HCT116 (cell line): ENCODE data around the gene MRPS34. TPM values are rescaled to one million over a fixed set of nuclear protein-coding genes. Genes with fewer than 3 reads are reported as not detected.

ENCODE experiments used
- ATAC-seq: fragments of 200-7000 bp; cut with Tn5 transposase; 2 replicates; pipeline ENCODE4 v1.9.1; 2020; ENCODE audit warnings: mild to moderate bottlenecking, moderate library complexity
- BruUV-seq: library from RNA; stranded (reverse); fragments of 400-500 nt; replicated peaks from 2 replicates; lab custom pipeline; 2021; lab: Mats Ljungman, UMichigan
- CTCF ChIA-PET: fragments of 300-600 bp; sonication (Branson Sonifier 250); formaldehyde crosslinking; loops from one replicate; lab custom pipeline; 2021; ENCODE audit warnings: antibody characterized with exemption; lab: Charles Lee
- POLR2A ChIA-PET: fragments of 300-600, 350-600 bp; sonication (Branson Sonifier 250); formaldehyde crosslinking; loops from one replicate; lab custom pipeline; 2021; ENCODE audit warnings: antibody characterized with exemption; lab: Charles Lee
- RAD21 ChIA-PET, 2 experiments: fragments of 300-600 bp; sonication (Branson Sonifier 250); formaldehyde crosslinking; loops; one replicate each; lab custom pipeline; 2023; ENCODE audit warnings: low total read pairs in 2 of 2; ENCODE audit not compliant: uncharacterized antibody in 2 of 2, unreplicated experiment in 2 of 2, low non-redundant PET in 1 of 2; lab: Charles Lee
- DNase-seq: peaks from one replicate; pipeline ENCODE4 v3.0.0-alpha.2; 2010; ENCODE audit warnings: low read depth, low spot score
- H2AFZ ChIP-seq: fragments of 200-600 bp; shearing (Covaris generic), sonication (generic); 2 replicates; pipeline ENCODE4 v1.6.1; 2017; ENCODE audit warnings: low read depth, mixed run types, mixed read lengths, antibody characterized with exemption, low read length; ENCODE audit not compliant: poor library complexity, severe bottlenecking
- H3K27ac ChIP-seq: 2 replicates; pipeline ENCODE4 v1.5.1; 2012; ENCODE audit warnings: low read depth, low read length
- H3K27me3 ChIP-seq: fragments of 200-600 bp; sonication (generic); 2 replicates; pipeline ENCODE4 v1.6.1; 2016; ENCODE audit warnings: mixed run types, low read length, mixed read lengths; ENCODE audit not compliant: insufficient read depth
- H3K36me3 ChIP-seq, 2 experiments: fragments of 200-500 bp in 1 of 2; fragments of 200-600 bp in 1 of 2; sonication (Bioruptor generic) in 1 of 2; sonication (generic) in 1 of 2; 2 replicates each; pipeline versions ENCODE4 v1.5.1 to v1.6.1; 2014 to 2016; ENCODE audit warnings: low read length in 2 of 2, inconsistent platforms in 1 of 2, mixed read lengths in 1 of 2, mixed run types in 1 of 2; ENCODE audit not compliant: insufficient read depth in 2 of 2, control insufficient read depth in 1 of 2
- H3K4me1 ChIP-seq, 2 experiments: fragments of 200-600 bp in 1 of 2; sonication (generic) in 1 of 2; 2 replicates each; pipeline versions ENCODE4 v1.5.1 to v1.6.1; 2012 to 2017; ENCODE audit warnings: low read length in 2 of 2, inconsistent platforms in 1 of 2, mild to moderate bottlenecking in 1 of 2, mixed read lengths in 1 of 2, mixed run types in 1 of 2, moderate library complexity in 1 of 2; ENCODE audit not compliant: insufficient read depth in 2 of 2, control insufficient read depth in 1 of 2
- H3K4me2 ChIP-seq: fragments of 200-600 bp; sonication (generic); 2 replicates; pipeline ENCODE4 v1.6.1; 2017; ENCODE audit warnings: mixed run types, low read length, mixed read lengths
- H3K4me3 ChIP-seq, 2 experiments: fragments of 200-600 bp in 1 of 2; sonication (generic) in 1 of 2; replicated peaks in 1 of 2; 2 replicates each; pipeline ENCODE4 v1.5.1; 2011 to 2016; ENCODE audit warnings: low read length in 2 of 2, control low read depth in 1 of 2, low read depth in 1 of 2, mild to moderate bottlenecking in 1 of 2, mixed read lengths in 1 of 2, mixed run types in 1 of 2
- H3K79me2 ChIP-seq: fragments of 200-600 bp; sonication (generic); 2 replicates; pipeline ENCODE4 v1.6.1; 2017; ENCODE audit warnings: mild to moderate bottlenecking, mixed run types, low read length, moderate library complexity, mixed read lengths; ENCODE audit not compliant: insufficient read depth
- H3K9ac ChIP-seq: fragments of 200-600 bp; sonication (generic); 2 replicates; pipeline ENCODE4 v1.6.1; 2016; ENCODE audit warnings: low read length, mixed read lengths
- H3K9me2 ChIP-seq: fragments of 200-600 bp; sonication (generic), shearing (Covaris generic); 2 replicates; pipeline ENCODE4 v1.6.1; 2017; ENCODE audit warnings: mixed run types, mild to moderate bottlenecking, moderate library complexity; ENCODE audit not compliant: insufficient read depth
- H3K9me3 ChIP-seq, 2 experiments: fragments of 200-500 bp in 1 of 2; fragments of 200-600 bp in 1 of 2; sonication (Bioruptor generic) in 1 of 2; sonication (generic) in 1 of 2; 2 replicates each; pipeline ENCODE4 v1.6.1; 2014 to 2017; ENCODE audit warnings: low read length in 2 of 2, mixed read lengths in 2 of 2, inconsistent platforms in 1 of 2, low read depth in 1 of 2, mild to moderate bottlenecking in 1 of 2, mixed run types in 1 of 2, moderate library complexity in 1 of 2; ENCODE audit not compliant: control insufficient read depth in 1 of 2, insufficient read depth in 1 of 2
- H4K20me1 ChIP-seq: fragments of 200-600 bp; sonication (generic), shearing (Covaris generic); 2 replicates; pipeline ENCODE4 v1.6.1; 2017; ENCODE audit warnings: mixed run types, mild to moderate bottlenecking, moderate library complexity; ENCODE audit not compliant: insufficient read depth
- ATF3 ChIP-seq: IDR thresholded peaks from 2 replicates; pipeline ENCODE4 v1.6.1; 2012
- CBX3 ChIP-seq: IDR thresholded peaks from 2 replicates; pipeline ENCODE4 v1.6.1; 2012; ENCODE audit warnings: low read depth
- CEBPB ChIP-seq: IDR thresholded peaks from 2 replicates; pipeline ENCODE4 v1.6.1; 2012; ENCODE audit warnings: low read depth
- EGR1 ChIP-seq: IDR thresholded peaks from 2 replicates; pipeline ENCODE4 v1.6.1; 2012; ENCODE audit warnings: low read depth
- EZH2 ChIP-seq: fragments of 200-600 bp; sonication (generic); IDR thresholded peaks from 2 replicates; pipeline ENCODE4 v1.6.1; 2017; ENCODE audit warnings: antibody characterized with exemption, mixed run types
- EZH2phosphoT487 ChIP-seq: fragments of 200-600 bp; IDR thresholded peaks from 2 replicates; pipeline ENCODE4 v1.6.1; 2018; ENCODE audit warnings: antibody characterized with exemption, borderline replicate concordance
- JUND ChIP-seq: IDR thresholded peaks from 2 replicates; pipeline ENCODE4 v1.6.1; 2012
- MAX ChIP-seq: IDR thresholded peaks from 2 replicates; pipeline ENCODE4 v1.6.1; 2012
- RAD21 ChIP-seq: IDR thresholded peaks from 2 replicates; pipeline ENCODE4 v1.6.1; 2012; ENCODE audit warnings: low read depth, mild to moderate bottlenecking
- SRF ChIP-seq: IDR thresholded peaks from 2 replicates; pipeline ENCODE4 v1.6.1; 2012; ENCODE audit warnings: low read depth
- TCF7L2 ChIP-seq: IDR thresholded peaks from 2 replicates; pipeline ENCODE4 v1.7.0; 2011; ENCODE audit warnings: borderline replicate concordance, inconsistent platforms; ENCODE audit not compliant: insufficient read depth, insufficient read length; ENCODE audit errors: extremely low read depth
- ZFX ChIP-seq: fragments of 450-650 bp; IDR thresholded peaks from 2 replicates; pipeline ENCODE4 v1.6.1; 2017
- intact Hi-C: fragments of 100-400 bp; cut with micrococcal nuclease; formaldehyde crosslinking; loops from 2 replicates; pipeline ENCODE4 v1.10.0; 2022
- total RNA-seq: library from RNA; stranded (reverse); gene quantifications from one replicate; pipeline ENCODE4 v1.2.1, GENCODE V29; 2021; ENCODE audit not compliant: unreplicated experiment

MRPS34 gene
- total RNA-seq, 1 experiment from 2014 or later = 200 TPM

GRCh38 chr16:1744338-1744840, 28.5 kb downstream of the MRPS34 start (continued):
- TF ChIP-seq TCF7L2 = no peak
- no peak for TF ChIP-seq ATF3
- no peak for TF ChIP-seq ZFX
- no peak for TF ChIP-seq SRF
- no peak for TF ChIP-seq EZH2
- TF ChIP-seq MAX = no peak
- TF ChIP-seq EGR1 = no peak

GRCh38 chr16:1743376-1744337, 29.3 kb downstream of the MRPS34 start:
- Histone ChIP-seq H2AFZ (no peak overlapping the region), H3K36me3 (peaks cover 5 to 6% of the 10 kb centered on the region in 2 experiments; a peak in 1 of 4 replicates), H3K9me2 (no peaks in the 10 kb centered on the region), H3K79me2 (no peaks in the 10 kb centered on the region), H3K9ac (no peak overlapping the region), H4K20me1 (no peaks in the 10 kb centered on the region), H3K9me3 (no peaks in the 10 kb centered on the region; a peak in 2 of 4 replicates), H3K27ac (no peak overlapping the region), H3K27me3 (no peaks in the 10 kb centered on the region), H3K4me2 (no peak overlapping the region), H3K4me1 (no peaks in the 10 kb centered on the region), H3K4me3 (no peak overlapping the region)
- TSS peak; percentile 38 for BruUV-seq
- CTCF ChIA-PET = no interaction called here
- ATAC-seq (no peak), DNase-seq (no peak)
- TF ChIP-seq RAD21 (no peak), CBX3 (no peak), CEBPB (no peak), JUND (no peak), ZFX (no peak), EZH2phosphoT487 (no peak)
- intact Hi-C loops = no loop called here
- POLR2A ChIA-PET = no interaction called here
- RAD21 ChIA-PET = no interaction called here
